Measurements from ENCODE around the gene CRIP3.
"Not testable (repeated sequence)": the region's sequence is repeated elsewhere in the genome, so short reads cannot be mapped to it uniquely, and the experiment has no call there.

Gene CRIP3

GRCh38 chr6:43303751-43304331, 4.8 kb downstream of the CRIP3 start:
- Histone ChIP-seq H3K4me3 (ENCODE audit: low read length) (no peak overlapping the region), H3K27me3 (ENCODE audit: control insufficient read depth, insufficient read depth, low read length) (peaks cover 12% of the 10 kb centered on the region), H3K9ac (ENCODE audit: low read length) (no peak overlapping the region), H3K4me1 (ENCODE audit: control insufficient read depth, insufficient read depth, low read length) (peaks cover 3% of the 10 kb centered on the region), H3K9me3 (ENCODE audit: control insufficient read depth, low read length) (no peaks in the 10 kb centered on the region), H3K36me3 (ENCODE audit: control insufficient read depth, insufficient read depth, low read length) (no peaks in the 10 kb centered on the region)

- peaks cover 10% of the 10 kb centered on the region for H3K27me3 ChIP-seq (ENCODE audit: control insufficient read depth, insufficient read depth, low read length)
- H3K4me1 ChIP-seq (ENCODE audit: control insufficient read depth, insufficient read depth, low read length); H3K36me3 ChIP-seq (ENCODE audit: control insufficient read depth, insufficient read depth, low read length); H3K9ac ChIP-seq (ENCODE audit: low read length); H3K9me3 ChIP-seq (ENCODE audit: control insufficient read depth, low read length); H3K4me3 ChIP-seq (ENCODE audit: low read length): not testable (repeated sequence)
Measured at GRCh38 chr6:43303006-43303405, 5.6 kb downstream of the CRIP3 start.

- Histone ChIP-seq H3K36me3 (ENCODE audit: control insufficient read depth, insufficient read depth, low read length) (no peaks in the 10 kb centered on the region), H3K4me3 (ENCODE audit: low read length) (no peak overlapping the region), H3K27me3 (ENCODE audit: control insufficient read depth, insufficient read depth, low read length) (peaks cover 11% of the 10 kb centered on the region), H3K4me1 (ENCODE audit: control insufficient read depth, insufficient read depth, low read length) (no peaks in the 10 kb centered on the region), H3K9ac (ENCODE audit: low read length) (no peak overlapping the region), H3K9me3 (ENCODE audit: control insufficient read depth, low read length) (no peaks in the 10 kb centered on the region)
Measured at GRCh38 chr6:43302126-43302525, 6.5 kb downstream of the CRIP3 start.

- peaks cover 11% of the 10 kb centered on the region for H3K27me3 ChIP-seq (ENCODE audit: control insufficient read depth, insufficient read depth, low read length)
- H3K9me3 ChIP-seq (ENCODE audit: control insufficient read depth, low read length): no peaks in the 10 kb centered on the region
- H3K9ac ChIP-seq (ENCODE audit: low read length): no peak overlapping the region
- no peaks in the 10 kb centered on the region for H3K36me3 ChIP-seq (ENCODE audit: control insufficient read depth, insufficient read depth, low read length)
- H3K4me1 ChIP-seq (ENCODE audit: control insufficient read depth, insufficient read depth, low read length): no peaks in the 10 kb centered on the region
- no peak overlapping the region for H3K4me3 ChIP-seq (ENCODE audit: low read length)
Measured at GRCh38 chr6:43301081-43301870, 7.3 kb downstream of the CRIP3 start.

GRCh38 chr6:43299338-43300293, 9.0 kb downstream of the CRIP3 start:
- peaks cover 11% of the 10 kb centered on the region for H3K27me3 ChIP-seq (ENCODE audit: control insufficient read depth, insufficient read depth, low read length)
- no peak overlapping the region for H3K4me3 ChIP-seq (ENCODE audit: low read length)
- no peaks in the 10 kb centered on the region for H3K36me3 ChIP-seq (ENCODE audit: control insufficient read depth, insufficient read depth, low read length)
- H3K9me3 ChIP-seq (ENCODE audit: control insufficient read depth, low read length): no peaks in the 10 kb centered on the region
- no peak overlapping the region for H3K9ac ChIP-seq (ENCODE audit: low read length)
- no peaks in the 10 kb centered on the region for H3K4me1 ChIP-seq (ENCODE audit: control insufficient read depth, insufficient read depth, low read length)

- no peak overlapping the region for H3K9ac ChIP-seq (ENCODE audit: low read length)
- H3K27me3 ChIP-seq (ENCODE audit: control insufficient read depth, insufficient read depth, low read length): peaks cover 11% of the 10 kb centered on the region
- no peaks in the 10 kb centered on the region for H3K9me3 ChIP-seq (ENCODE audit: control insufficient read depth, low read length)
- H3K4me1 ChIP-seq (ENCODE audit: control insufficient read depth, insufficient read depth, low read length): no peaks in the 10 kb centered on the region
- H3K36me3 ChIP-seq (ENCODE audit: control insufficient read depth, insufficient read depth, low read length): no peaks in the 10 kb centered on the region
- H3K4me3 ChIP-seq (ENCODE audit: low read length): no peak overlapping the region
Measured at GRCh38 chr6:43298565-43299337, 9.9 kb downstream of the CRIP3 start.

GRCh38 chr6:43297644-43298564, 10.7 kb downstream of the CRIP3 start, which contains the start of gene SLC22A7:
SLC22A7 (plus strand) TSS chr6:43298260; CDS start chr6:43298359, 99 bp downstream.
- Histone ChIP-seq H3K27me3 (ENCODE audit: control insufficient read depth, insufficient read depth, low read length) (peaks cover 11% of the 10 kb centered on the region), H3K9ac (ENCODE audit: low read length) (no peak within 1 kb of the TSS), H3K4me1 (ENCODE audit: control insufficient read depth, insufficient read depth, low read length) (no peaks in the 10 kb centered on the region), H3K36me3 (ENCODE audit: control insufficient read depth, insufficient read depth, low read length) (no peaks in the 10 kb centered on the region), H3K9me3 (ENCODE audit: control insufficient read depth, low read length) (no peaks in the 10 kb centered on the region), H3K4me3 (ENCODE audit: low read length) (no peak within 1 kb of the TSS)

GRCh38 chr6:43296780-43297497, 11.7 kb downstream of the CRIP3 start:
- no peak overlapping the region for H3K9ac ChIP-seq (ENCODE audit: low read length)
- H3K4me1 ChIP-seq (ENCODE audit: control insufficient read depth, insufficient read depth, low read length): no peaks in the 10 kb centered on the region
- peaks cover 11% of the 10 kb centered on the region for H3K27me3 ChIP-seq (ENCODE audit: control insufficient read depth, insufficient read depth, low read length)
- H3K4me3 ChIP-seq (ENCODE audit: low read length): no peak overlapping the region
- H3K9me3 ChIP-seq (ENCODE audit: control insufficient read depth, low read length): no peaks in the 10 kb centered on the region
- no peaks in the 10 kb centered on the region for H3K36me3 ChIP-seq (ENCODE audit: control insufficient read depth, insufficient read depth, low read length)

GRCh38 chr6:43295456-43295855, 13.2 kb downstream of the CRIP3 start:
- Histone ChIP-seq H3K4me3 (ENCODE audit: low read length) (no peak overlapping the region), H3K9ac (ENCODE audit: low read length) (no peak overlapping the region), H3K36me3 (ENCODE audit: control insufficient read depth, insufficient read depth, low read length) (no peaks in the 10 kb centered on the region), H3K4me1 (ENCODE audit: control insufficient read depth, insufficient read depth, low read length) (no peaks in the 10 kb centered on the region), H3K9me3 (ENCODE audit: control insufficient read depth, low read length) (no peaks in the 10 kb centered on the region), H3K27me3 (ENCODE audit: control insufficient read depth, insufficient read depth, low read length) (peaks cover 11% of the 10 kb centered on the region)

- Histone ChIP-seq H3K36me3 (ENCODE audit: control insufficient read depth, insufficient read depth, low read length) (no peaks in the 10 kb centered on the region), H3K9me3 (ENCODE audit: control insufficient read depth, low read length) (no peaks in the 10 kb centered on the region), H3K27me3 (ENCODE audit: control insufficient read depth, insufficient read depth, low read length) (peaks cover 11% of the 10 kb centered on the region), H3K9ac (ENCODE audit: low read length) (no peak overlapping the region), H3K4me1 (ENCODE audit: control insufficient read depth, insufficient read depth, low read length) (no peaks in the 10 kb centered on the region), H3K4me3 (ENCODE audit: low read length) (no peak overlapping the region)
Measured at GRCh38 chr6:43294536-43294935, 14.1 kb downstream of the CRIP3 start.

Measured in mucosa of stomach (tissue), 1 donor.